Measurements from ENCODE around the gene ANKRD24. TPM values are rescaled to one million over a fixed set of nuclear protein-coding genes. Genes with fewer than 3 reads are reported as not detected.
"Not testable (repeated sequence)": the region's sequence is repeated elsewhere in the genome, so short reads cannot be mapped to it uniquely, and the experiment has no call there.

The ANKRD24 gene
- total RNA-seq, 8 experiments from 2014 or later: 0.29 to 4.0 (median 1.2) TPM

GRCh38 chr19:4258181-4258580, 75.7 kb downstream of the ANKRD24 start:
- in situ Hi-C loops (cut with MboI; ENCODE audit: low pct_unique_long_range_greater_than_20kb in 2 of 9, low sequenced_read_pairs in 9 of 9, unreplicated experiment in 9 of 9): loop anchor here in 1 of 9 experiments (25.0 kb wide), 1 partner anchor 379 kb away; the partner anchor contains the start of gene TNFAIP8L1
- no peak overlapping the region for H3K4me3 ChIP-seq
- no peaks in the 10 kb centered on the region for H3K4me1 ChIP-seq (replicated peaks in 1 of 2)
- WGBS, 10 experiments: no CpG with 5 or more reads among the region's 28 CpGs
- H3K27ac ChIP-seq: no peak overlapping the region
- ATAC-seq (replicated peaks in 6 of 8): peak in 2 of 8 experiments; percentile 11 to 14

- no peak overlapping the region for H3K4me3 ChIP-seq
- in situ Hi-C loops (cut with MboI; ENCODE audit: low pct_unique_long_range_greater_than_20kb in 2 of 9, low sequenced_read_pairs in 9 of 9, unreplicated experiment in 9 of 9): loop anchor here in 1 of 9 experiments (25.0 kb wide), 1 partner anchor 377 kb away; the partner anchor contains the start of gene TNFAIP8L1
- H3K27ac ChIP-seq: no peak overlapping the region
- no peaks in the 10 kb centered on the region for H3K4me1 ChIP-seq (replicated peaks in 1 of 2)
- 90 to 100% (median 94%) methylated on average over 1 to 6 of the region's 11 CpGs; no CpG with 5 or more reads in 3 of the 10 experiments for whole genome bisulfite sequencing, 10 experiments
- ATAC-seq (replicated peaks in 6 of 8): no peak
Measured at GRCh38 chr19:4260613-4261191, 78.2 kb downstream of the ANKRD24 start.

DNA sequence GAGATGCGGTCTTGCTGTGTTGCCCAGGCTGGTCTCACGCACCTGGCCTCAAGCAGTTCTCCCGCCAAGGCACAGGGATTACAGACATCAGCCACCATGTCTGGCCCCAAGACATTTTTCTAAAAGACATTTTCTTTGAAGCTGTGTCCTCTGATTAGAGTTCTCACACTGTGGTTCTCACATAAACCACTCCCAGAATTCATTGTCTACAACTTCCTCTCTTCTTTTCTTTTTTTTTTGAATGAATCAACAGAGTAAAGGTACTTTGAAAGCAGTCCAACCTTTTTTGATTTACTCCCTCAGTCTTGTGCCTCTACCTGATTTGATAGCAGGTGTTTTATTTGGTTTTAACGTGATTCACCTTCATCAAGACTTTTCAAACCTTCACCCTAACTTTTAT, 82.3 kb downstream of the ANKRD24 start:
- ATAC-seq (replicated peaks in 6 of 8): no peak
- in situ Hi-C loops (cut with MboI; ENCODE audit: low pct_unique_long_range_greater_than_20kb in 2 of 9, low sequenced_read_pairs in 9 of 9, unreplicated experiment in 9 of 9): loop anchor here in 1 of 9 experiments (25.0 kb wide), 1 partner anchor 372 kb away; the partner anchor contains the start of gene TNFAIP8L1
- H3K4me1 ChIP-seq (replicated peaks in 1 of 2): no peaks in the 10 kb centered on the region
- no peak overlapping the region for H3K27ac ChIP-seq
- no peak overlapping the region for H3K4me3 ChIP-seq
- WGBS, 10 experiments: 50 to 100% (median 95%) methylated on average over 1 to 4 of the region's 4 CpGs

DNA sequence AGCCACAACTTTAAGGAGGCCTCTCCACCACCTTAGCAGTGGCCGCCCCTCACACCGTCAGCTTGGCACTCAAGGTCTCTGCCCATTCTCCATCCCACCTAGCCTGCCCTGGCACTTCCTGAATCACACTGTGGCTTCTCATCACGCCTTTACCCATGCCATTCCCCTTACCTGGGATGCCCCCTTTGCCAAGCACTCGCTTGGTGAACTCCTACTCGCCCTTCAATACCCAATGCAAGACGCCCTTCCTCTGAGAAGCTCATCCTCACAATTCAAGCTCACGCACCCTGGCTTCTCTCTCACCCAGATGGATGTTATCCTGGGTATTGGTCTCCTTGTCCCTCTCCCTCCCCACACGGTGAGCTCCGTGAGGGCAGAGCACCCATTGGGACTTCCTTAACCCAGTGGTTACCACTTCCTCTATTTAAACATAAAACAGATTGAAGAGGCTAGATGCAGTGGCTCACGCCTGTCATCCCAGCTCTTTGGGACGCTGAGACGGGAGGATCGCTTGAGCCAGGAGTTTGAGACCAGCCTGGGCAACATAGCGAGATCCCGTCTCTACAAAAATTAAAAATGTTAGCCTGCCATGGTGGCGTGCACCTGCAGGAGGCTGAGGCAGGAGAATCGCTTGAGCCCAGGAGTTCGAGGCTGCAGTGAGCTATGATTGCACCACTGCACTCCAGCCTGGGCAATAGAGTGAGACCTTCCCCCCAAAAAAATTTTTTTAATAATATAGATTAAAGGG, 83.9 kb downstream of the ANKRD24 start:
- in situ Hi-C loops (cut with MboI; ENCODE audit: low pct_unique_long_range_greater_than_20kb in 2 of 9, low sequenced_read_pairs in 9 of 9, unreplicated experiment in 9 of 9): loop anchor here in 1 of 9 experiments (25.0 kb wide), 1 partner anchor 371 kb away; the partner anchor contains the start of gene TNFAIP8L1
- Histone ChIP-seq H3K4me1 (replicated peaks in 1 of 2) (no peaks in the 10 kb centered on the region), H3K27ac (no peak overlapping the region), H3K4me3 (no peak overlapping the region)
- 80 to 100% (median 96%) methylated on average over 1 to 15 of the region's 18 CpGs; no CpG with 5 or more reads in 3 of the 10 experiments for WGBS, 10 experiments
- ATAC-seq (replicated peaks in 6 of 8): no peak

DNA sequence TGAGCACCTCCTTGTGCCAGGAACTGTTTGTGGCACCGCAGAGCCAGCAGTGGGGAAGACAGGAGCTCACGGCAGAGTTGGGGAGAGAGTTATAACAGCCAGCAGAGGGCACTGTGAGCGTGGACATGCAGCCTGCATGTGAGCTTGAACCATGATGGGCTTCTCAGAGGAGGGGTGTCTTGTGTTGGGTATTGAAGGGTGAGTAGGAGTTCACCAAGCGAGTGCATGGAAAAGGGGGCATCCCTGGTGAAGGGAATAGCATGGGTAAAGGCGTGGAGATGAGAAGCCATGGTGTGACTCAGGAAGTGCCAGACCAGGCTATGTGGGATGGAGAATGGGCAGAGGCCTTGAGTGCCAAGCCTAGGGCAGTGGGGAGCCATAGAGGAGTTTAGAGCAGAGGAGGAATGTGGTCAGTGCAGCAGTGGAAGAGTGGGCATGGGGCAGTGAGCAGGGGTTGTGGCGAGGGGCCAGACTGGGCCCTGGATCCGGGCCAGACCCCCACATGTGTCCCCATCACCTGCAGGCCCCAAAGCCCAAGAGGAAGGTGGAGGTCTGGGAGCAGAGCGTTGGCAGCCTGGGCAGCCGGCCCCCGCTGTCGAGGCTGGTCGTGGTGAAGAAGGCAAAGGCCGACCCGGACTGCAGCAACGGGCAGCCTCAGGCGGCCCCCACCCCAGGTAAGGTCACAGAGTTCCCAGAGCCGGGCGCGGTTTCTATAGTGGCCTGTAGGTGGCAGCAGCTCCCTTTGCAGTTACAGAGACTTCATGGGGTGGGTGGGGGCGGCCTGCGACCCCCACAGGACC, 84.8 kb downstream of the ANKRD24 start:
- ATAC-seq (replicated peaks in 6 of 8): peak; percentile 60 to 87 (median 70)

GRCh38 chr19:4267901-4268815, 85.7 kb downstream of the ANKRD24 start:
- H3K27ac ChIP-seq: peak overlapping the region in 1 of 2 donors; percentile 6
- H3K4me1 ChIP-seq (replicated peaks in 1 of 2): no peaks in the 10 kb centered on the region
- peak in 1 of 8 experiments; percentile 24 for ATAC-seq (replicated peaks in 6 of 8)
- WGBS, 10 experiments: 70 to 100% (median 92%) methylated on average over 1 to 11 of the region's 30 CpGs; no CpG with 5 or more reads in 2 of the 10 experiments
- H3K4me3 ChIP-seq: no peak overlapping the region
- in situ Hi-C loops (cut with MboI; ENCODE audit: low pct_unique_long_range_greater_than_20kb in 2 of 9, low sequenced_read_pairs in 9 of 9, unreplicated experiment in 9 of 9): loop anchor here in 1 of 9 experiments (25.0 kb wide), 1 partner anchor 369 kb away; the partner anchor contains the start of gene TNFAIP8L1

More for the DNA sequence above, 84.8 kb downstream of the ANKRD24 start:
- no peak overlapping the region for H3K4me3 ChIP-seq
- no peaks in the 10 kb centered on the region for H3K4me1 ChIP-seq (replicated peaks in 1 of 2)
- in situ Hi-C loops (cut with MboI; ENCODE audit: low pct_unique_long_range_greater_than_20kb in 2 of 9, low sequenced_read_pairs in 9 of 9, unreplicated experiment in 9 of 9): loop anchor here in 1 of 9 experiments (25.0 kb wide), 1 partner anchor 370 kb away; the partner anchor contains the start of gene TNFAIP8L1
- H3K27ac ChIP-seq: no peak overlapping the region
- 18 to 58% (median 40%) methylated on average over 1 to 14 of the region's 21 CpGs; no CpG with 5 or more reads in 2 of the 10 experiments for WGBS, 10 experiments

DNA sequence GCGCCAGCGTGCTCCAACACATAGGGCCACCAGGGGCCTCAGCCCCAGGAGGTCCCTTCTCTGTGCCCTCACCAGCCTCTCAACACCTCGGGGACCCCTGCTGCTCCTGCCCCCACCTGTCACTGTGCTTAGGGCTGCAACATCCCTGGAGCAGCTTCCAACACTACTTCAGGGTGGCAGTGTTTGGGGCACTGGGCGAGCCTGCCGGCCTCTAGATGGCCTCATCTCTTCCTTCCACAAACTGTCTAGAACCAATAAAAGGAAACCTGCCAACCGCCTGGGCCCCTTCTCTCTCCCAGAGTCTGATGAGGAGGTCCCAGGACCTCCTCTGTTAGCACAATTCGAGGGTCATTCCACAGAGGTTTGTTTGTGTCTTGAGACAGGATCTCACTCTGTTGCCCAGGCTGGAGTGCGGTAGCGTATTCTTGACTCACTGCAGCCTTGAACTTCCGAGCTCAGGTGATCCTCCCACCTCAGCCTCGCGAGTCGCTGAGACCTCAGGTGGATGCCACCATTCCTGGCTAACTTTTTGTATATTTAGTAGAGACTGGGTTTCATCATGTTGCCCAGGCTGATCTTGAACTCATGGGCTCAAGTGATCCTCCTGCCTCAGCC, 86.4 kb downstream of the ANKRD24 start:
- no peak overlapping the region for H3K4me3 ChIP-seq
- 57 to 100% (median 89%) methylated on average over 1 to 12 of the region's 13 CpGs; no CpG with 5 or more reads in 2 of the 10 experiments for WGBS, 10 experiments
- in situ Hi-C loops (cut with MboI; ENCODE audit: low pct_unique_long_range_greater_than_20kb in 2 of 9, low sequenced_read_pairs in 9 of 9, unreplicated experiment in 9 of 9): loop anchor here in 1 of 9 experiments (25.0 kb wide), 1 partner anchor 368 kb away; the partner anchor contains the start of gene TNFAIP8L1
- no peaks in the 10 kb centered on the region for H3K4me1 ChIP-seq (replicated peaks in 1 of 2)
- H3K27ac ChIP-seq: peak overlapping the region in 1 of 2 donors; percentile 6
- peak in 2 of 8 experiments; percentile 12 to 25 for ATAC-seq (replicated peaks in 6 of 8)

GRCh38 chr19:4272894-4273293, 90.4 kb downstream of the ANKRD24 start:
- Histone ChIP-seq H3K27ac (no peak overlapping the region), H3K4me3 (no peak overlapping the region), H3K4me1 (replicated peaks in 1 of 2) (peaks cover 7 to 14% of the 10 kb centered on the region in 2 donors)
- no peak for ATAC-seq (replicated peaks in 6 of 8)
- in situ Hi-C loops (cut with MboI; ENCODE audit: low pct_unique_long_range_greater_than_20kb in 2 of 9, low sequenced_read_pairs in 9 of 9, unreplicated experiment in 9 of 9): loop anchor here in 1 of 9 experiments (25.0 kb wide), 1 partner anchor 364 kb away; the partner anchor contains the start of gene TNFAIP8L1
- 60 to 88% (median 70%) methylated on average over 1 to 3 of the region's 10 CpGs; no CpG with 5 or more reads in 7 of the 10 experiments for WGBS, 10 experiments

- ATAC-seq (replicated peaks in 6 of 8); H3K4me3 ChIP-seq; H3K27ac ChIP-seq: not testable (repeated sequence)
- in situ Hi-C loops (cut with MboI; ENCODE audit: low pct_unique_long_range_greater_than_20kb in 2 of 9, low sequenced_read_pairs in 9 of 9, unreplicated experiment in 9 of 9): loop anchor here in 1 of 9 experiments (25.0 kb wide), 1 partner anchor 363 kb away; the partner anchor contains the start of gene TNFAIP8L1
- H3K4me1 ChIP-seq (replicated peaks in 1 of 2): peaks cover 10 to 16% of the 10 kb centered on the region in 2 donors
- WGBS, 10 experiments: 87 to 100% (median 92%) methylated on average over 1 to 4 of the region's 6 CpGs; no CpG with 5 or more reads in 4 of the 10 experiments
Measured at GRCh38 chr19:4274321-4274686, 91.8 kb downstream of the ANKRD24 start.
